ENCODE data around the gene CFAP46. TPM values are rescaled to one million over a fixed set of nuclear protein-coding genes. Genes with fewer than 3 reads are reported as not detected.
A peak's percentile ranks its signal among the peaks of the same experiment; 100 is the strongest.

Gene CFAP46
- total RNA-seq, result under 0.01 and 0.29 TPM in 2 replicates

GRCh38 chr10:132942101-132943057 is at the start of gene CFAP46:
Gene CFAP46, minus strand, starts transcription at chr10:132942570. Its CDS starts 86 bp downstream, at chr10:132942484.
- peak; percentile 96 for DNase-seq (ENCODE audit: insufficient read length, low spot score, missing footprints)
- Histone ChIP-seq H3K36me3 (ENCODE audit: insufficient read depth, low read length) (no peaks in the 10 kb centered on the region), H3K27me3 (ENCODE audit: insufficient read depth, low read length) (peaks cover 8% of the 10 kb centered on the region), H3K4me2 (ENCODE audit: insufficient read depth, low read length) (peak within 1 kb of the TSS; percentile 72), H4K20me1 (ENCODE audit: insufficient read depth, low read length) (no peaks in the 10 kb centered on the region), H3K27ac (ENCODE audit: low read depth, low read length) (no peak within 1 kb of the TSS), H3K4me1 (ENCODE audit: insufficient read depth, low read length) (no peaks in the 10 kb centered on the region), H3K79me2 (ENCODE audit: insufficient read depth, low read length) (no peaks in the 10 kb centered on the region), H2AFZ (ENCODE audit: low read length) (peak within 1 kb of the TSS; percentile 74), H3K9me3 (ENCODE audit: low read depth, low read length) (no peaks in the 10 kb centered on the region), H3K4me3 (ENCODE audit: insufficient read depth, low read length) (peak within 1 kb of the TSS; percentile 70)
- no peak for TF ChIP-seq CTCF (IDR thresholded peaks at IDR 0.05; ENCODE audit: extremely low read depth, low read depth, low read length)

- H3K36me3 ChIP-seq (ENCODE audit: insufficient read depth, low read length), result no peaks in the 10 kb centered on the region
- H4K20me1 ChIP-seq (ENCODE audit: insufficient read depth, low read length), result no peaks in the 10 kb centered on the region
- no peaks in the 10 kb centered on the region for H3K79me2 ChIP-seq (ENCODE audit: insufficient read depth, low read length)
- no peak for TF ChIP-seq CTCF (IDR thresholded peaks at IDR 0.05; ENCODE audit: extremely low read depth, low read depth, low read length)
- no peak overlapping the region for H2AFZ ChIP-seq (ENCODE audit: low read length)
- H3K27ac ChIP-seq (ENCODE audit: low read depth, low read length), result no peak overlapping the region
- no peaks in the 10 kb centered on the region for H3K9me3 ChIP-seq (ENCODE audit: low read depth, low read length)
- no peaks in the 10 kb centered on the region for H3K27me3 ChIP-seq (ENCODE audit: insufficient read depth, low read length)
- H3K4me2 ChIP-seq (ENCODE audit: insufficient read depth, low read length), result no peak overlapping the region
- H3K4me3 ChIP-seq (ENCODE audit: insufficient read depth, low read length), result no peak overlapping the region
- DNase-seq (ENCODE audit: insufficient read length, low spot score, missing footprints), result no peak
- no peaks in the 10 kb centered on the region for H3K4me1 ChIP-seq (ENCODE audit: insufficient read depth, low read length)
These were observed 49.5 kb upstream of the CFAP46 start for GRCh38 chr10:132991706-132992432.

GRCh38 chr10:132990684-132991545 is 48.5 kb upstream of the CFAP46 start:
- no peak for TF ChIP-seq CTCF (IDR thresholded peaks at IDR 0.05; ENCODE audit: extremely low read depth, low read depth, low read length)
- no peak overlapping the region for H2AFZ ChIP-seq (ENCODE audit: low read length)
- no peaks in the 10 kb centered on the region for H3K36me3 ChIP-seq (ENCODE audit: insufficient read depth, low read length)
- no peak for DNase-seq (ENCODE audit: insufficient read length, low spot score, missing footprints)
- H3K27ac ChIP-seq (ENCODE audit: low read depth, low read length), result no peak overlapping the region
- H3K9me3 ChIP-seq (ENCODE audit: low read depth, low read length), result no peaks in the 10 kb centered on the region
- H3K27me3 ChIP-seq (ENCODE audit: insufficient read depth, low read length), result no peaks in the 10 kb centered on the region
- H4K20me1 ChIP-seq (ENCODE audit: insufficient read depth, low read length), result no peaks in the 10 kb centered on the region
- H3K79me2 ChIP-seq (ENCODE audit: insufficient read depth, low read length), result no peaks in the 10 kb centered on the region
- H3K4me1 ChIP-seq (ENCODE audit: insufficient read depth, low read length), result no peaks in the 10 kb centered on the region
- H3K4me3 ChIP-seq (ENCODE audit: insufficient read depth, low read length), result no peak overlapping the region
- no peak overlapping the region for H3K4me2 ChIP-seq (ENCODE audit: insufficient read depth, low read length)
